ENCODE measurements around the gene PFKL.

DNA sequence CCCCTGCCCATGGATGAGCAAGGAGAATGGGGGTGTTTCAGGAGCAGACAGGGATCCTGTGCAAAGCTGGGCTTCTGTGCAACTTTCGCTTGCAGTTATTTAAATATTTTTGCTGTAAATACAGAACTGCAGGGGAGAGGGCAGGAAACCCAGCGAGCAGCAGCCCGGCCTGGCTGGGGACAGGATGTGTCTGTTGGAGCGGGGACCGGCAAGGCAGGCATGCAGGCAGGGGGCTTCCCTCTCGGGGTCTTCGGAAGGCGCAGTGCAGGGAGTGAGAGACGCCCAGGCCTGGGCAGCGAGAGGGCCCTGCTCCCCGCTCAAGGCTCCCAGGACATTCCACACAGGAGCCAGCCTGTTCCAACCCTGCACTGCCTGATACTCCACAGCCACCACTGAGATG lies 15.9 kb upstream of the PFKL start:
- TF ChIP-seq, protein P1, sequence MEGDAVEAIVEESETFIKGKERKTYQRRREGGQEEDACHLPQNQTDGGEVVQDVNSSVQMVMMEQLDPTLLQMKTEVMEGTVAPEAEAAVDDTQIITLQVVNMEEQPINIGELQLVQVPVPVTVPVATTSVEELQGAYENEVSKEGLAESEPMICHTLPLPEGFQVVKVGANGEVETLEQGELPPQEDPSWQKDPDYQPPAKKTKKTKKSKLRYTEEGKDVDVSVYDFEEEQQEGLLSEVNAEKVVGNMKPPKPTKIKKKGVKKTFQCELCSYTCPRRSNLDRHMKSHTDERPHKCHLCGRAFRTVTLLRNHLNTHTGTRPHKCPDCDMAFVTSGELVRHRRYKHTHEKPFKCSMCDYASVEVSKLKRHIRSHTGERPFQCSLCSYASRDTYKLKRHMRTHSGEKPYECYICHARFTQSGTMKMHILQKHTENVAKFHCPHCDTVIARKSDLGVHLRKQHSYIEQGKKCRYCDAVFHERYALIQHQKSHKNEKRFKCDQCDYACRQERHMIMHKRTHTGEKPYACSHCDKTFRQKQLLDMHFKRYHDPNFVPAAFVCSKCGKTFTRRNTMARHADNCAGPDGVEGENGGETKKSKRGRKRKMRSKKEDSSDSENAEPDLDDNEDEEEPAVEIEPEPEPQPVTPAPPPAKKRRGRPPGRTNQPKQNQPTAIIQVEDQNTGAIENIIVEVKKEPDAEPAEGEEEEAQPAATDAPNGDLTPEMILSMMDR (IDR thresholded peaks at IDR 0.05; ENCODE audit: low read depth, low read length): no peak
- TF ChIP-seq POLR2A (IDR thresholded peaks at IDR 0.05; ENCODE audit: extremely low read depth, insufficient read length): no peak

All from NB4 (cell line).